ENCODE results near the gene MAP4K1.
"Not testable (repeated sequence)": the region's sequence is repeated elsewhere in the genome, so short reads cannot be mapped to it uniquely, and the experiment has no call there.

Gene MAP4K1

DNA sequence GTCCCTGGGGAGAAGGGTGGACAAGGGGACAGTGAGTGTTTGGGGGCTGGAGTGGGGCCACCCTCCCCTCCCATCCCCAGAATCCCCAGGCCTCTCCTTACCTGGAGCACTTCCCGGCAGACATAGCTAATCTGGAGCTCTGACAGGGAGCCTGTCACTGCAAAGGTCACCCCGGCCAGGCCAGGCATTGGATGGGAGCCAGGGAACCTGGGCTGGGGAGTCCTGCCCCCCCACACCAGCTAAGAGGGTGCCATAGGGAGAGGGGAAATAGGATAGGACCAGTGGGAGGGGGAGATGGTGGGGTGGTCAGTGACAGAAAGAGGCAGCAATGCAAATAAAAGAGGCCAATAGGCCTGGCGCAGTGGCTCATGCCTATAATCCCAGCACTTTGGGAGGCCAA, 3.5 kb downstream of the MAP4K1 start:
- no peak overlapping the region for H3K4me3 ChIP-seq (replicated peaks; ENCODE audit: insufficient read depth, low read length)
- no peak overlapping the region for H3K27ac ChIP-seq (replicated peaks)
- H3K27me3 ChIP-seq (ENCODE audit: insufficient read depth, poor library complexity, severe bottlenecking), result no peaks in the 10 kb centered on the region
- TF ChIP-seq POLR2AphosphoS5 (IDR thresholded peaks at IDR 0.05; ENCODE audit: low read depth) (no peak), GABPA (IDR thresholded peaks at IDR 0.05; ENCODE audit: low read depth) (no peak), SPI1 (IDR thresholded peaks at IDR 0.05; ENCODE audit: borderline replicate concordance, low read depth) (no peak)
- TF ChIP-seq, protein P1, sequence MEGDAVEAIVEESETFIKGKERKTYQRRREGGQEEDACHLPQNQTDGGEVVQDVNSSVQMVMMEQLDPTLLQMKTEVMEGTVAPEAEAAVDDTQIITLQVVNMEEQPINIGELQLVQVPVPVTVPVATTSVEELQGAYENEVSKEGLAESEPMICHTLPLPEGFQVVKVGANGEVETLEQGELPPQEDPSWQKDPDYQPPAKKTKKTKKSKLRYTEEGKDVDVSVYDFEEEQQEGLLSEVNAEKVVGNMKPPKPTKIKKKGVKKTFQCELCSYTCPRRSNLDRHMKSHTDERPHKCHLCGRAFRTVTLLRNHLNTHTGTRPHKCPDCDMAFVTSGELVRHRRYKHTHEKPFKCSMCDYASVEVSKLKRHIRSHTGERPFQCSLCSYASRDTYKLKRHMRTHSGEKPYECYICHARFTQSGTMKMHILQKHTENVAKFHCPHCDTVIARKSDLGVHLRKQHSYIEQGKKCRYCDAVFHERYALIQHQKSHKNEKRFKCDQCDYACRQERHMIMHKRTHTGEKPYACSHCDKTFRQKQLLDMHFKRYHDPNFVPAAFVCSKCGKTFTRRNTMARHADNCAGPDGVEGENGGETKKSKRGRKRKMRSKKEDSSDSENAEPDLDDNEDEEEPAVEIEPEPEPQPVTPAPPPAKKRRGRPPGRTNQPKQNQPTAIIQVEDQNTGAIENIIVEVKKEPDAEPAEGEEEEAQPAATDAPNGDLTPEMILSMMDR (IDR thresholded peaks at IDR 0.05; ENCODE audit: insufficient read depth, low read length), result no peak
- TF ChIP-seq, protein P2, sequence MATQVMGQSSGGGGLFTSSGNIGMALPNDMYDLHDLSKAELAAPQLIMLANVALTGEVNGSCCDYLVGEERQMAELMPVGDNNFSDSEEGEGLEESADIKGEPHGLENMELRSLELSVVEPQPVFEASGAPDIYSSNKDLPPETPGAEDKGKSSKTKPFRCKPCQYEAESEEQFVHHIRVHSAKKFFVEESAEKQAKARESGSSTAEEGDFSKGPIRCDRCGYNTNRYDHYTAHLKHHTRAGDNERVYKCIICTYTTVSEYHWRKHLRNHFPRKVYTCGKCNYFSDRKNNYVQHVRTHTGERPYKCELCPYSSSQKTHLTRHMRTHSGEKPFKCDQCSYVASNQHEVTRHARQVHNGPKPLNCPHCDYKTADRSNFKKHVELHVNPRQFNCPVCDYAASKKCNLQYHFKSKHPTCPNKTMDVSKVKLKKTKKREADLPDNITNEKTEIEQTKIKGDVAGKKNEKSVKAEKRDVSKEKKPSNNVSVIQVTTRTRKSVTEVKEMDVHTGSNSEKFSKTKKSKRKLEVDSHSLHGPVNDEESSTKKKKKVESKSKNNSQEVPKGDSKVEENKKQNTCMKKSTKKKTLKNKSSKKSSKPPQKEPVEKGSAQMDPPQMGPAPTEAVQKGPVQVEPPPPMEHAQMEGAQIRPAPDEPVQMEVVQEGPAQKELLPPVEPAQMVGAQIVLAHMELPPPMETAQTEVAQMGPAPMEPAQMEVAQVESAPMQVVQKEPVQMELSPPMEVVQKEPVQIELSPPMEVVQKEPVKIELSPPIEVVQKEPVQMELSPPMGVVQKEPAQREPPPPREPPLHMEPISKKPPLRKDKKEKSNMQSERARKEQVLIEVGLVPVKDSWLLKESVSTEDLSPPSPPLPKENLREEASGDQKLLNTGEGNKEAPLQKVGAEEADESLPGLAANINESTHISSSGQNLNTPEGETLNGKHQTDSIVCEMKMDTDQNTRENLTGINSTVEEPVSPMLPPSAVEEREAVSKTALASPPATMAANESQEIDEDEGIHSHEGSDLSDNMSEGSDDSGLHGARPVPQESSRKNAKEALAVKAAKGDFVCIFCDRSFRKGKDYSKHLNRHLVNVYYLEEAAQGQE (IDR thresholded peaks at IDR 0.05; ENCODE audit: insufficient replicate concordance, low read depth), result no peak
- DNase-seq (ENCODE audit: low read depth in 1 of 2, low spot score in 1 of 2), result no peak

DNA sequence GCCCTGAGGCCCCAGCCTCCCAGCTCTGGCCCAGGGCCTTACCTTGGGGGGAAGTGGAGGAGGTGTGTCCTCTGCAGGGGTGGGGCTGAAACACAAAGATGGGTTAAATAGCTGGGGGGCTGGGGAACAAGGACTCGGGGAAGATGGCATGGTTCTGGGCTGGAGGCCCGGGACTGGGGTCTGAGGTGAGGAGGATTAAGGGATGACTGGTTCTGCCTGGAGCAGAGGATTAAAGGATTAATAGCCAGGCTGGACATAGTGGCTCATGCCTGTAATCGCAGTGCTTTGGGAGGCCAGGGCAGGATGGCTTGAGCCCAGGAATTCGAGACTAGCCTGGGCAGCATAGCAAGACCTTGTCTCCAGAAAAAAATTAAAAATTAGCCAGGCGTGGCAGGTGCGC, 11.6 kb downstream of the MAP4K1 start:
- TF ChIP-seq POLR2AphosphoS5 (IDR thresholded peaks at IDR 0.05; ENCODE audit: low read depth), result no peak
- TF ChIP-seq, protein P2 (IDR thresholded peaks at IDR 0.05; ENCODE audit: insufficient replicate concordance, low read depth), result no peak
- TF ChIP-seq, protein P1 (IDR thresholded peaks at IDR 0.05; ENCODE audit: insufficient read depth, low read length), result no peak
- no peak for TF ChIP-seq SPI1 (IDR thresholded peaks at IDR 0.05; ENCODE audit: borderline replicate concordance, low read depth)
- DNase-seq (ENCODE audit: low read depth in 1 of 2, low spot score in 1 of 2), result no peak
- no peak overlapping the region for H3K27ac ChIP-seq (replicated peaks)
- H3K27me3 ChIP-seq (ENCODE audit: insufficient read depth, poor library complexity, severe bottlenecking), result no peaks in the 10 kb centered on the region
- H3K4me3 ChIP-seq (replicated peaks; ENCODE audit: insufficient read depth, low read length), result no peak overlapping the region

DNA sequence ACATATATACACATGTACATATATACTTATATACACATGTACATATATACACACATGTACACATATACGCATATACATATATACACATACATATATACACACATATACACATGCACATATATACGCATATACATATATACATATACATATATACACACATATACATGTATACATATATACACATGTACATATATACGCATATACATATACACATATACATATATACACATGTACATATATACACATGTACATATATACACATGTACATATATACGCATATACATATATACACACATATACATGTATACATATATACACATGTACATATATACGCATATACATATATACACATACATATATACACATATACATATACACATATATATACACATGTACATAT, 14.9 kb downstream of the MAP4K1 start:
- not testable (repeated sequence) for H3K4me3 ChIP-seq (replicated peaks; ENCODE audit: insufficient read depth, low read length); H3K27ac ChIP-seq (replicated peaks); H3K27me3 ChIP-seq (ENCODE audit: insufficient read depth, poor library complexity, severe bottlenecking); DNase-seq (ENCODE audit: low read depth in 1 of 2, low spot score in 1 of 2)

DNA sequence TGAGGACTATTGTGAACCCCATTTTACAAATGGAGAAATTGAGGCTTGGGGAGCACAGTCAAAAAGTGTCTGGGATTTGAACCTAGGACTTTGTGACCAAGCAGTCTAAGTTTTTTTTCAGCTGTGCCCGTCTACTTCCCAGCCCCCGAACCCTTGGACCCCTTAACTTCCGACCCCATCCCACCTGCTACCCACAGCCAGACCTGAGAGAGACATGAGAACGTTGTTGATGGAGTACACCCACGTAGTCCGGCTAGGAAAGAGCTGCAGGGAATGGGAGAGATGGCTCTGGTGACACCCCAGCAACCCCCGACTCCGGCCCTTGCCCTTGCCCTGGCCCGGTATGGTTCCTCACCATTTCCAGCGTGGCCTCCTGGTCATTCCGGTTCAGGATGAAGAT, 18.0 kb downstream of the MAP4K1 start:
- Histone ChIP-seq H3K4me3 (replicated peaks; ENCODE audit: insufficient read depth, low read length) (no peak overlapping the region), H3K27ac (replicated peaks) (no peak overlapping the region), H3K27me3 (ENCODE audit: insufficient read depth, poor library complexity, severe bottlenecking) (no peaks in the 10 kb centered on the region)
- TF ChIP-seq, protein P1 (IDR thresholded peaks at IDR 0.05; ENCODE audit: insufficient read depth, low read length), result no peak
- TF ChIP-seq, protein P2 (IDR thresholded peaks at IDR 0.05; ENCODE audit: insufficient replicate concordance, low read depth), result no peak
- no peak for TF ChIP-seq GABPA (IDR thresholded peaks at IDR 0.05; ENCODE audit: low read depth)
- TF ChIP-seq SPI1 (IDR thresholded peaks at IDR 0.05; ENCODE audit: borderline replicate concordance, low read depth), result no peak
- no peak for TF ChIP-seq POLR2AphosphoS5 (IDR thresholded peaks at IDR 0.05; ENCODE audit: low read depth)
- no peak for DNase-seq (ENCODE audit: low read depth in 1 of 2, low spot score in 1 of 2)
